Loucy (cell line): ENCODE data around the gene SCN8A.

Source experiments
- H2AFZ ChIP-seq: fragments of 200-600 bp; sonication (generic); 2 replicates; pipeline ENCODE4 v1.6.0; 2016; ENCODE audit warnings: antibody characterized with exemption, mild to moderate bottlenecking, low read length, moderate library complexity
- H3F3A ChIP-seq: fragments of 200-600 bp; 2 replicates; pipeline ENCODE4 v1.6.0; 2016; ENCODE audit warnings: antibody characterized with exemption, low read depth, mild to moderate bottlenecking
- H3K27me3 ChIP-seq: fragments of 200-600 bp; sonication (generic); 2 replicates; pipeline ENCODE4 v1.6.1; 2014; ENCODE audit warnings: low read length, mild to moderate bottlenecking; ENCODE audit not compliant: insufficient read depth, poor library complexity, severe bottlenecking
- H3K36me3 ChIP-seq: fragments of 200-600 bp; sonication (generic); 2 replicates; pipeline ENCODE4 v1.6.1; 2016; ENCODE audit warnings: low read length; ENCODE audit not compliant: insufficient read depth
- H3K4me1 ChIP-seq: fragments of 200-600 bp; sonication (generic); 2 replicates; pipeline ENCODE4 v1.5.1; 2014; ENCODE audit warnings: low read length, mild to moderate bottlenecking; ENCODE audit not compliant: insufficient read depth, poor library complexity, severe bottlenecking
- H3K4me2 ChIP-seq: fragments of 200-600 bp; sonication (generic); 2 replicates; pipeline ENCODE4 v1.6.0; 2014; ENCODE audit warnings: antibody characterized with exemption, low read length, low read depth, mild to moderate bottlenecking; ENCODE audit not compliant: poor library complexity, severe bottlenecking
- H3K4me3 ChIP-seq: fragments of 200-600 bp; sonication (generic); 2 replicates; pipeline ENCODE4 v1.5.1; 2014; ENCODE audit warnings: low read length, mild to moderate bottlenecking, mixed read lengths; ENCODE audit not compliant: poor library complexity, severe bottlenecking
- H3K79me2 ChIP-seq: fragments of 200-600 bp; sonication (generic); 2 replicates; pipeline ENCODE4 v1.6.1; 2014; ENCODE audit warnings: low read length; ENCODE audit not compliant: insufficient read depth
- H3K9ac ChIP-seq: fragments of 200-600 bp; sonication (generic); 2 replicates; pipeline ENCODE4 v1.6.0; 2014; ENCODE audit warnings: mild to moderate bottlenecking, low read depth, low read length, moderate library complexity; ENCODE audit not compliant: poor library complexity, severe bottlenecking
- H3K9me2 ChIP-seq: fragments of 200-600 bp; sonication (generic); replicated peaks from 2 replicates; pipeline ENCODE4 v1.6.1; 2016; ENCODE audit warnings: low read depth, low read length, mixed read lengths
- H3K9me3 ChIP-seq: fragments of 200-600 bp; sonication (generic); 2 replicates; pipeline ENCODE4 v1.6.1; 2014; ENCODE audit warnings: mild to moderate bottlenecking, antibody characterized with exemption, low read length, low read depth; ENCODE audit not compliant: insufficient read depth
- H4K20me1 ChIP-seq: fragments of 200-600 bp; sonication (generic); 2 replicates; pipeline ENCODE4 v1.6.0; 2014; ENCODE audit warnings: antibody characterized with exemption, low read length, mild to moderate bottlenecking; ENCODE audit not compliant: insufficient read depth, poor library complexity, severe bottlenecking
- EZH2phosphoT487 ChIP-seq: fragments of 200-600 bp; IDR thresholded peaks from 2 replicates; pipeline ENCODE4 v1.6.1; 2018; ENCODE audit warnings: antibody characterized with exemption, mild to moderate bottlenecking, moderate library complexity, borderline replicate concordance
- TF ChIP-seq, protein P1 (sequence below): fragments of 200-600 bp; sonication (generic); conservative IDR thresholded peaks from 2 replicates; pipeline ENCODE4 v1.5.1; 2014; ENCODE audit warnings: mild to moderate bottlenecking, antibody characterized with exemption, low read length

Gene SCN8A

DNA sequence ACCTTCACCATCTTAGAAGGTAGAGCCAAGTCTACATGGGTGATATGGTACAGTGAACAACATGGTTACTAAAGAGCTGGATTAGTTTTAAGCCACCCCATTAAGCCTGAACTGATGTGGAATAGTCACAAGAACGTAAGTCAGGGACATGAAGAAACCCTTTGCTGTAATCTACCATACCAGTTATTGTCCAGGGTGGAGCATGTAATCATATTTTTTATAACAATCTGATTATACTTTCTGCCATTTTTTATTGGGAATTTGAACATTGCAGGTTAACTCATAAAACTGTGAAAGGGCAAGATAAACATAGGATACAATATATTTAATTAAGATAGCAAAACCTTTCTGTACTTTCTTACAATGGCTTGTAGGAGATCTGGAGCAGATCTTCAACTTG is 153.9 kb downstream of the SCN8A start:
- Histone ChIP-seq H3K27me3 (no peaks in the 10 kb centered on the region), H3K9me3 (no peaks in the 10 kb centered on the region; the same call in 1 of the 2 replicates), H2AFZ (no peak overlapping the region), H3K4me2 (no peak overlapping the region), H3K9me2 (no peaks in the 10 kb centered on the region), H3F3A (no peaks in the 10 kb centered on the region), H3K36me3 (no peaks in the 10 kb centered on the region), H3K79me2 (no peaks in the 10 kb centered on the region), H4K20me1 (no peaks in the 10 kb centered on the region), H3K9ac (no peak overlapping the region), H3K4me1 (peaks cover 9% of the 10 kb centered on the region), H3K4me3 (no peak overlapping the region)
- TF ChIP-seq, protein P1, sequence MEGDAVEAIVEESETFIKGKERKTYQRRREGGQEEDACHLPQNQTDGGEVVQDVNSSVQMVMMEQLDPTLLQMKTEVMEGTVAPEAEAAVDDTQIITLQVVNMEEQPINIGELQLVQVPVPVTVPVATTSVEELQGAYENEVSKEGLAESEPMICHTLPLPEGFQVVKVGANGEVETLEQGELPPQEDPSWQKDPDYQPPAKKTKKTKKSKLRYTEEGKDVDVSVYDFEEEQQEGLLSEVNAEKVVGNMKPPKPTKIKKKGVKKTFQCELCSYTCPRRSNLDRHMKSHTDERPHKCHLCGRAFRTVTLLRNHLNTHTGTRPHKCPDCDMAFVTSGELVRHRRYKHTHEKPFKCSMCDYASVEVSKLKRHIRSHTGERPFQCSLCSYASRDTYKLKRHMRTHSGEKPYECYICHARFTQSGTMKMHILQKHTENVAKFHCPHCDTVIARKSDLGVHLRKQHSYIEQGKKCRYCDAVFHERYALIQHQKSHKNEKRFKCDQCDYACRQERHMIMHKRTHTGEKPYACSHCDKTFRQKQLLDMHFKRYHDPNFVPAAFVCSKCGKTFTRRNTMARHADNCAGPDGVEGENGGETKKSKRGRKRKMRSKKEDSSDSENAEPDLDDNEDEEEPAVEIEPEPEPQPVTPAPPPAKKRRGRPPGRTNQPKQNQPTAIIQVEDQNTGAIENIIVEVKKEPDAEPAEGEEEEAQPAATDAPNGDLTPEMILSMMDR = no peak
- TF ChIP-seq EZH2phosphoT487 = no peak

DNA sequence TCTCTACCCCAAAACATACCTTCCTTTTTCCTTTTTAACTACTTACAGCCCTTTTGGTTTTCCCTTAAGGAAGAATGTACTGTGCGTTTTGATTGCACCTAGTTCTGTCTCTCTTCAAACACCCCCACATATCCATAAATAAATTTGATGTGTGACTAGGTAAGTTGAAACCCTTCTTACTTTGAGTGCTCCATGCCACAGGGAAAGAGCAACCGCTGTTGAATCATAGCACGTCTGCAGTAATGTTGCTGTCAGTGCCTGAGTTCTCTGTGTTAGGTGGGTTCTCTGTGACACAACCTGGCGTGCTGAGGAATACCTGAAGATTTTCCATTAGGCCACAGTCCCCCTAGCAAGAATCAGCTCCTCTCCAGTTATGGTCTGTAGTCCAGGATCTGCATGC is 155.4 kb downstream of the SCN8A start:
- Histone ChIP-seq H3K79me2 (no peaks in the 10 kb centered on the region), H3K9me2 (no peaks in the 10 kb centered on the region), H3K9ac (no peak overlapping the region), H3K4me1 (peaks cover 9% of the 10 kb centered on the region), H3K4me3 (no peak overlapping the region), H4K20me1 (no peaks in the 10 kb centered on the region), H3K4me2 (no peak overlapping the region), H3K36me3 (no peaks in the 10 kb centered on the region), H3F3A (no peaks in the 10 kb centered on the region), H3K9me3 (no peaks in the 10 kb centered on the region), H3K27me3 (no peaks in the 10 kb centered on the region), H2AFZ (no peak overlapping the region)
- TF ChIP-seq, protein P1 = no peak
- TF ChIP-seq EZH2phosphoT487 = no peak

DNA sequence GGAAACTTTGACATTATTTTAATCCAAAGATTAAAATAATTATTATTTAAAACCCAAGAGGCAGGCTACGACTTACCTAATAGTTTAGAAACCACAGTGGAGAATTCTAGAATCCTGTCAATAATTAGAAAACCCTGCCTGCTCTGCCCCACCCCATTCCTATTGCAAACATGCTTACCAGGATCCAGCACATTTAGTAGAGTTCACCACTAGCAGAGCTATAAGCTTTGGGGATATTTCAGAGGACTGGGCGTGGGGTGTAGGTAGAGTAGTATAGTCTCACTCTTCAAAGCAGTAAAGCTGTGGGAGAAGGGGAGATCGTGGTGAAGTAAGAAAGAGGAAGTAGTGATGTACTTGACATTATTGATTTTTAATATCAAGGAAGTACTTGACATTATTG is 157.2 kb downstream of the SCN8A start:
- Histone ChIP-seq H2AFZ (no peak overlapping the region), H3K9me2 (no peaks in the 10 kb centered on the region)

More for the DNA sequence above, 157.2 kb downstream of the SCN8A start:
- TF ChIP-seq EZH2phosphoT487 = no peak
- TF ChIP-seq, protein P1 = no peak
- H3K4me3 ChIP-seq = no peak overlapping the region
- H3F3A ChIP-seq = no peaks in the 10 kb centered on the region
- no peak overlapping the region for H3K4me2 ChIP-seq
- no peaks in the 10 kb centered on the region for H3K9me3 ChIP-seq
- H3K27me3 ChIP-seq = no peaks in the 10 kb centered on the region
- peaks cover 9% of the 10 kb centered on the region for H3K4me1 ChIP-seq
- H3K79me2 ChIP-seq = no peaks in the 10 kb centered on the region
- H3K36me3 ChIP-seq = no peaks in the 10 kb centered on the region
- no peak overlapping the region for H3K9ac ChIP-seq
- H4K20me1 ChIP-seq = no peaks in the 10 kb centered on the region
